Caco-2 (cell line): Measurements from ENCODE around the gene KCNT2. TPM values are rescaled to one million over a fixed set of nuclear protein-coding genes. Genes with fewer than 3 reads are reported as not detected.

Source experiments
- BruUV-seq: library from RNA; stranded (reverse); fragments of 400-500 nt; replicated peaks from 2 replicates; lab custom pipeline; 2021; lab: Mats Ljungman, UMichigan
- CTCF ChIA-PET: fragments of 300-600 bp; sonication (Branson Sonifier 250); formaldehyde crosslinking; loops from one replicate; lab custom pipeline; 2022; ENCODE audit warnings: antibody characterized with exemption; lab: Charles Lee
- POLR2A ChIA-PET: fragments of 300-600 bp; sonication (Branson Sonifier 250); formaldehyde crosslinking; loops from one replicate; lab custom pipeline; 2022; ENCODE audit warnings: antibody characterized with exemption; lab: Charles Lee
- DNase-seq, 2 experiments: peaks; one replicate each; pipeline versions ENCODE4 v3.0.0 to v3.0.0-alpha.2; 2020 to 2022
- H3K27me3 ChIP-seq: replicated peaks from 2 replicates; pipeline ENCODE4 v1.6.0; 2011; ENCODE audit warnings: low read length; ENCODE audit not compliant: control insufficient read depth, insufficient read depth
- H3K36me3 ChIP-seq: 2 replicates; pipeline ENCODE4 v1.5.1; 2011; ENCODE audit warnings: low read length; ENCODE audit not compliant: control insufficient read depth, insufficient read depth
- H3K4me1 ChIP-seq: fragments of 250-450 bp; sonication (Bioruptor Pico); 2 replicates; pipeline ENCODE4 v1.5.1; 2020; ENCODE audit warnings: mild to moderate bottlenecking
- H3K4me3 ChIP-seq: 2 replicates; pipeline ENCODE4 v1.5.1; 2011; ENCODE audit warnings: low read depth, mild to moderate bottlenecking, control low read depth, low read length
- H3K9me3 ChIP-seq: fragments of 250-450 bp; sonication (Bioruptor Pico); 2 replicates; pipeline ENCODE4 v1.5.1; 2020; ENCODE audit warnings: mild to moderate bottlenecking, moderate library complexity
- H3K27ac Mint-ChIP-seq: one replicate; pipeline ENCODE4 v1.8.0; 2022; ENCODE audit warnings: mixed read lengths; ENCODE audit not compliant: unreplicated experiment
- H3K27me3 Mint-ChIP-seq: one replicate; pipeline ENCODE4 v1.8.0; 2022; ENCODE audit warnings: mixed read lengths; ENCODE audit not compliant: insufficient read depth, unreplicated experiment
- H3K36me3 Mint-ChIP-seq: one replicate; pipeline ENCODE4 v1.8.0; 2022; ENCODE audit warnings: mild to moderate bottlenecking, mixed read lengths; ENCODE audit not compliant: insufficient read depth, unreplicated experiment
- H3K4me1 Mint-ChIP-seq: one replicate; pipeline ENCODE4 v1.8.0; 2022; ENCODE audit warnings: low read depth, mixed read lengths; ENCODE audit not compliant: unreplicated experiment
- H3K4me3 Mint-ChIP-seq: one replicate; pipeline ENCODE4 v1.8.0; 2022; ENCODE audit warnings: mild to moderate bottlenecking, moderate library complexity, mixed read lengths; ENCODE audit not compliant: unreplicated experiment
- H3K9me3 Mint-ChIP-seq: one replicate; pipeline ENCODE4 v1.8.0; 2022; ENCODE audit warnings: mixed read lengths; ENCODE audit not compliant: unreplicated experiment
- CTCF ChIP-seq, 2 experiments: fragments of 200-600 bp in 1 of 2; IDR thresholded peaks; 1 replicate in 1 of 2; 2 replicates in 1 of 2; pipeline versions ENCODE4 v1.5.1 to v1.8.0; 2011 to 2022; ENCODE audit warnings: antibody characterized with exemption in 1 of 2, control low read depth in 1 of 2, inconsistent platforms in 1 of 2, low read depth in 1 of 2, low read length in 1 of 2, mild to moderate bottlenecking in 1 of 2, moderate library complexity in 1 of 2; ENCODE audit not compliant: insufficient read depth in 1 of 2, severe bottlenecking in 1 of 2, unreplicated experiment in 1 of 2
- intact Hi-C: fragments of 100-400 bp; cut with micrococcal nuclease; formaldehyde crosslinking; loops from one replicate; pipeline ENCODE4 v1.10.0; 2022; ENCODE audit not compliant: unreplicated experiment
- total RNA-seq: library from RNA; stranded (reverse); gene quantifications from 2 replicates; pipeline ENCODE4 v1.2.3, GENCODE V29; 2022

Gene KCNT2
- total RNA-seq, 1 experiment from 2014 or later = not detected

- intact Hi-C loops = no loop called here
- Mint-ChIP-seq H3K4me1 (no peaks in the 10 kb centered on the region), H3K9me3 (no peaks in the 10 kb centered on the region), H3K36me3 (no peaks in the 10 kb centered on the region), H3K27me3 (no peaks in the 10 kb centered on the region), H3K4me3 (no peak overlapping the region), H3K27ac (no peak overlapping the region)
- no peak for TF ChIP-seq CTCF (IDR thresholded peaks at IDR 0.05; ENCODE audit: insufficient read depth in 1 of 2, low read depth in 1 of 2, low read length in 1 of 2, severe bottlenecking in 1 of 2, unreplicated experiment in 1 of 2)
- Histone ChIP-seq H3K9me3 (no peaks in the 10 kb centered on the region), H3K4me3 (no peak overlapping the region), H3K4me1 (peaks cover 4% of the 10 kb centered on the region; the same call in 1 of the 2 replicates), H3K27me3 (no peaks in the 10 kb centered on the region), H3K36me3 (no peaks in the 10 kb centered on the region)
- no peak for DNase-seq
- CTCF ChIA-PET = no interaction called here
- BruUV-seq = no TSS peak
- POLR2A ChIA-PET = interaction anchor here (0.6 kb wide), 1 partner anchor 25 kb away, joined by 3 read pairs; no protein-coding TSS in a partner anchor
Observed at GRCh38 chr1:196437671-196438070, 170.6 kb downstream of the KCNT2 start.

- POLR2A ChIA-PET = no interaction called here
Observed at GRCh38 chr1:196433000-196433399, 175.2 kb downstream of the KCNT2 start.

GRCh38 chr1:196427976-196428734 is 180.1 kb downstream of the KCNT2 start:
- peaks cover 4% of the 10 kb centered on the region for H3K27me3 Mint-ChIP-seq
- no peaks in the 10 kb centered on the region for H3K4me1 ChIP-seq
- no peaks in the 10 kb centered on the region for H3K36me3 Mint-ChIP-seq
- no peaks in the 10 kb centered on the region for H3K36me3 ChIP-seq
- no peaks in the 10 kb centered on the region for H3K4me1 Mint-ChIP-seq
- no TSS peak for BruUV-seq
- H3K4me3 Mint-ChIP-seq = no peak overlapping the region
- H3K9me3 Mint-ChIP-seq = no peaks in the 10 kb centered on the region
- no peaks in the 10 kb centered on the region for H3K27me3 ChIP-seq
- DNase-seq = no peak
- no peak for TF ChIP-seq CTCF (IDR thresholded peaks at IDR 0.05; ENCODE audit: insufficient read depth in 1 of 2, low read depth in 1 of 2, low read length in 1 of 2, severe bottlenecking in 1 of 2, unreplicated experiment in 1 of 2)
- intact Hi-C loops = no loop called here
- no peak overlapping the region for H3K4me3 ChIP-seq
- H3K9me3 ChIP-seq = no peaks in the 10 kb centered on the region
- H3K27ac Mint-ChIP-seq = no peak overlapping the region
- POLR2A ChIA-PET = no interaction called here
- CTCF ChIA-PET = no interaction called here

More at GRCh38 chr1:196433000-196433399, 175.2 kb downstream of the KCNT2 start:
- no peak for DNase-seq
- intact Hi-C loops = no loop called here
- no peak overlapping the region for H3K27ac Mint-ChIP-seq
- H3K9me3 ChIP-seq = no peaks in the 10 kb centered on the region
- no peaks in the 10 kb centered on the region for H3K27me3 ChIP-seq
- H3K27me3 Mint-ChIP-seq = peaks cover 4% of the 10 kb centered on the region
- BruUV-seq = no TSS peak
- H3K4me3 Mint-ChIP-seq = no peak overlapping the region
- H3K36me3 Mint-ChIP-seq = no peaks in the 10 kb centered on the region
- no peaks in the 10 kb centered on the region for H3K36me3 ChIP-seq
- H3K4me3 ChIP-seq = no peak overlapping the region
- no peak for TF ChIP-seq CTCF (IDR thresholded peaks at IDR 0.05; ENCODE audit: insufficient read depth in 1 of 2, low read depth in 1 of 2, low read length in 1 of 2, severe bottlenecking in 1 of 2, unreplicated experiment in 1 of 2)
- no peaks in the 10 kb centered on the region for H3K4me1 Mint-ChIP-seq
- no peaks in the 10 kb centered on the region for H3K9me3 Mint-ChIP-seq
- CTCF ChIA-PET = no interaction called here
- peaks cover under 1% of the 10 kb centered on the region; the same call in 1 of the 2 replicates for H3K4me1 ChIP-seq
